Cardiac fibroblast (primary cell): ENCODE measurements around the gene TSPEAR.

Experiments used
- DNase-seq, 2 donors: peaks; one replicate each; pipeline versions ENCODE4 v3.0.0 to v3.0.0-alpha.2; 2010; ENCODE audit warnings: low read depth in 2 of 2
- H3K4me3 ChIP-seq, 2 donors: replicated peaks in 1 of 2; 1 replicate in 1 of 2; 2 replicates in 1 of 2; pipeline ENCODE4 v1.5.1; 2011; ENCODE audit warnings: low read depth in 2 of 2, low read length in 2 of 2, mild to moderate bottlenecking in 2 of 2, moderate library complexity in 1 of 2
- CTCF ChIP-seq: IDR thresholded peaks from one replicate; pipeline ENCODE4 v1.5.1; 2011; ENCODE audit warnings: low read depth, mild to moderate bottlenecking, low read length, inconsistent platforms

The TSPEAR gene

GRCh38 chr21:44708866-44709425 lies 2.4 kb downstream of the TSPEAR start:
- no peak for TF ChIP-seq CTCF
- no peak overlapping the region for H3K4me3 ChIP-seq
- no peak for DNase-seq

- DNase-seq, result no peak
- no peak for TF ChIP-seq CTCF
- H3K4me3 ChIP-seq, result no peak overlapping the region
Observed at GRCh38 chr21:44708213-44708865, 3.0 kb downstream of the TSPEAR start.

GRCh38 chr21:44706706-44707581 lies 4.4 kb downstream of the TSPEAR start:
- no peak for TF ChIP-seq CTCF
- no peak overlapping the region for H3K4me3 ChIP-seq
- DNase-seq, result no peak

GRCh38 chr21:44706026-44706705 lies 5.2 kb downstream of the TSPEAR start:
- no peak for TF ChIP-seq CTCF
- no peak for DNase-seq
- H3K4me3 ChIP-seq, result no peak overlapping the region

- DNase-seq, result no peak
- no peak overlapping the region for H3K4me3 ChIP-seq
- no peak for TF ChIP-seq CTCF
Observed at GRCh38 chr21:44704636-44705001, 6.8 kb downstream of the TSPEAR start.

- no peak for DNase-seq
- no peak for TF ChIP-seq CTCF
- no peak overlapping the region for H3K4me3 ChIP-seq
Observed at GRCh38 chr21:44703731-44704635, 7.4 kb downstream of the TSPEAR start.
